ENCODE measurements around the gene AIM2.
"Not testable (repeated sequence)": the region's sequence is repeated elsewhere in the genome, so short reads cannot be mapped to it uniquely, and the experiment has no call there.

Gene AIM2, protein sequence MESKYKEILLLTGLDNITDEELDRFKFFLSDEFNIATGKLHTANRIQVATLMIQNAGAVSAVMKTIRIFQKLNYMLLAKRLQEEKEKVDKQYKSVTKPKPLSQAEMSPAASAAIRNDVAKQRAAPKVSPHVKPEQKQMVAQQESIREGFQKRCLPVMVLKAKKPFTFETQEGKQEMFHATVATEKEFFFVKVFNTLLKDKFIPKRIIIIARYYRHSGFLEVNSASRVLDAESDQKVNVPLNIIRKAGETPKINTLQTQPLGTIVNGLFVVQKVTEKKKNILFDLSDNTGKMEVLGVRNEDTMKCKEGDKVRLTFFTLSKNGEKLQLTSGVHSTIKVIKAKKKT

GRCh38 chr1:159076438-159077119 is at the start of gene AIM2:
TSS of gene AIM2 (minus strand) at chr1:159076766. CDS start at chr1:159073499, 3,267 bp downstream.
- H3K27ac ChIP-seq, result no peak within 1 kb of the TSS
- TF ChIP-seq, protein P1, sequence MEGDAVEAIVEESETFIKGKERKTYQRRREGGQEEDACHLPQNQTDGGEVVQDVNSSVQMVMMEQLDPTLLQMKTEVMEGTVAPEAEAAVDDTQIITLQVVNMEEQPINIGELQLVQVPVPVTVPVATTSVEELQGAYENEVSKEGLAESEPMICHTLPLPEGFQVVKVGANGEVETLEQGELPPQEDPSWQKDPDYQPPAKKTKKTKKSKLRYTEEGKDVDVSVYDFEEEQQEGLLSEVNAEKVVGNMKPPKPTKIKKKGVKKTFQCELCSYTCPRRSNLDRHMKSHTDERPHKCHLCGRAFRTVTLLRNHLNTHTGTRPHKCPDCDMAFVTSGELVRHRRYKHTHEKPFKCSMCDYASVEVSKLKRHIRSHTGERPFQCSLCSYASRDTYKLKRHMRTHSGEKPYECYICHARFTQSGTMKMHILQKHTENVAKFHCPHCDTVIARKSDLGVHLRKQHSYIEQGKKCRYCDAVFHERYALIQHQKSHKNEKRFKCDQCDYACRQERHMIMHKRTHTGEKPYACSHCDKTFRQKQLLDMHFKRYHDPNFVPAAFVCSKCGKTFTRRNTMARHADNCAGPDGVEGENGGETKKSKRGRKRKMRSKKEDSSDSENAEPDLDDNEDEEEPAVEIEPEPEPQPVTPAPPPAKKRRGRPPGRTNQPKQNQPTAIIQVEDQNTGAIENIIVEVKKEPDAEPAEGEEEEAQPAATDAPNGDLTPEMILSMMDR (conservative IDR thresholded peaks at IDR 0.05), result no peak
- no peak for TF ChIP-seq ZFX (IDR thresholded peaks at IDR 0.05)

DNA sequence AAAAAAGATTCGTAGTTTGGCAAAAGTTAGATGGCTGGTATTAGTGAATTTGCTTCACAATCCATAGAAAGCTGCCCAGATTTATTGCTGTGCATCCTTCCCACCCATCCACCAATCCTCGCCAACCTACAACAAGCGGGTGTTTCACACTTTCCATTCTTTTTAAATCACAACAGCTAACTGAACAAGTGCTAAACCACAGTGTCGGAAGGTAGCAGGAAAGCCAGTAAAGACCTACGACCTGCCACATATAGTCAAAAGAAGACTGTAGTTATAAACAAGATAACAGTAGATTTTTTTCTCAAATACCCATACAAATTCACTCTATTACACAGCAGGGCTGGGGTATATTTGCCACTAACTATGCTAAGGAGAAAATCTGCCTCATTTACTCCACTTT is 47.0 kb upstream of the AIM2 start:
- no peak overlapping the region for H3K27ac ChIP-seq
- TF ChIP-seq, protein P1 (conservative IDR thresholded peaks at IDR 0.05), result no peak

- H3K27ac ChIP-seq, result no peak overlapping the region
- TF ChIP-seq, protein P1 (conservative IDR thresholded peaks at IDR 0.05), result no peak
- TF ChIP-seq ZFX (IDR thresholded peaks at IDR 0.05), result no peak
Measured at GRCh38 chr1:159122005-159122621, 45.5 kb upstream of the AIM2 start.

GRCh38 chr1:159121526-159121925 is 45.0 kb upstream of the AIM2 start:
- no peak overlapping the region for H3K27ac ChIP-seq
- TF ChIP-seq, protein P1 (conservative IDR thresholded peaks at IDR 0.05), result no peak
- no peak for TF ChIP-seq ZFX (IDR thresholded peaks at IDR 0.05)

DNA sequence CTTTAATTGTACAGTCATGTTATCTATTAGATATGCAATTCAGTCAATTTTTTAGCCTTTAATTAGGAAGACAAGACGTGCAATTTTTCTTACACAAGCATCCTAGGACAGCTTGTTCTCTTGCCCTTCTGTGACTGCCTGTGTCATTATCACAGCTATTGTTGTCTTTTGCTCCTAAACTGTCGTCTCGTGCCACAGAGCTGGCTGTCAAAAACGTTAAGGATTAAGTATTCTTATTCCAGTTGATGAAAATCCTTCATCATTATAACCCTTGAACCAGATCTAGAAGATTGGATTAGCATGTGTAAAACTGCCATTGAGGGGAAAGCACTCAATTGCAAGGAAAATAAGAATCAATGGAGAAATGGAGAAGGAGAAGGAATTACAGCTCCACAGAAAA is 43.8 kb upstream of the AIM2 start:
- no peak overlapping the region for H3K27ac ChIP-seq
- TF ChIP-seq, protein P1 (conservative IDR thresholded peaks at IDR 0.05), result no peak
- TF ChIP-seq ZFX (IDR thresholded peaks at IDR 0.05), result no peak

DNA sequence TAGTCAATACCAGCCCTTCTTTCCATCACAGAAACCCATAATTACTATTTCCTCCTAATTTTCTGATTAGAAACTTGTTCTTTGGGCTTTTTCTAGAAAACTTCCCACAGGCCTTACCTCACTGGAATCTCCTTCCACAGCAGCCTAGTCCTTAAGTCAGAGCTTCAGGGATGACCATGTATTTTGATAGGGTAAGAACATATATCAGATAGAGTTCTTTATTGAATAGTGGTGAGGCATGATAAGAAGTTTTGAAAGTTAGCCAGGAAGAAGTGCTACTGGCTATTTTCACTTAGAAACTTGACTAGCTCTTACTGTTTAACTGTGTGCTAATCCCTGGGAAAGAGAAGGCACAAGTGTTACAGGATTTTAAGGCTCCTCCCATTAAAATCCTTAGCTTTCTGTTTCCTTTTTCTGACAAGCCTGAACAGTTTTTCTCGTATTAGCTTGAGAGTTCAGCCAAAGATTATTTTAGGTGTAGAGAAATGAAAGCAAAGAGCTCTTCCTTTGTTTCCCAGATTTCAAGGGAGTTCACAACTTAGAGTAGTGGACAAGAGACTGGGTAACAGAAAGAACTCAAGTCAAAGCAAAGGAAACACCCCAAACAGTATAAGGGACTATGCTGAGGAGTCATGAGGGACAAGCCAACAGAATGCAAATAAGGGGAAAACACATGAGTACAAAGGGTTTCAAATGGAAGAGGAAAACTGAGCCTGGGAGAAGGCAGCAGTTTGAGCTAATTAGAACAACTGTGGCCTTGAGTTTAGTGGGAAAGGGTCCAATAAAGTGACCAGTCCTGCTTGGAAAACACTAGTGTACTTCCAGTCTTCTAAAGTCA is 37.2 kb upstream of the AIM2 start:
- H3K27ac ChIP-seq, result no peak overlapping the region
- TF ChIP-seq ZFX (IDR thresholded peaks at IDR 0.05), result no peak
- TF ChIP-seq, protein P1 (conservative IDR thresholded peaks at IDR 0.05), result no peak

DNA sequence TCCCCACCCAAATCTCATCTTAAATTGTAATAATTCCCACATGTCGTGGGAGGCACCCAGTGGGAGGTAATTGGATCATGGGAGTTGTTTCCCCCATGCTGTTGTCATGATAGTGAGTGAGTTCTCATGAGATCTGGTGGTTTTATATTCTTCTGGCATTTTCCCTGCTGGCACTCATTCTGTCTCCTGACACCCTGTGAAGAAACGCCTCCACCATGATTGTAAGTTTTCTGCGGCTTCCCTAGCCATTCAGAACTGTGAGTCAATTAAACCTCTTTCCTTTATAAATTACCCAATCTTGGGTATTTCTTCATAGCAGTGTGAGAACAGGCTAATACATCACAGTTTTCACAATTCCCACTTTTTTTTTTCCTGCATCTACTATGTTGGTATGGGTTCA is 26.5 kb upstream of the AIM2 start:
- H3K27ac ChIP-seq, result not testable (repeated sequence)
